Measurements from ENCODE around the gene RNASE8.

DNA sequence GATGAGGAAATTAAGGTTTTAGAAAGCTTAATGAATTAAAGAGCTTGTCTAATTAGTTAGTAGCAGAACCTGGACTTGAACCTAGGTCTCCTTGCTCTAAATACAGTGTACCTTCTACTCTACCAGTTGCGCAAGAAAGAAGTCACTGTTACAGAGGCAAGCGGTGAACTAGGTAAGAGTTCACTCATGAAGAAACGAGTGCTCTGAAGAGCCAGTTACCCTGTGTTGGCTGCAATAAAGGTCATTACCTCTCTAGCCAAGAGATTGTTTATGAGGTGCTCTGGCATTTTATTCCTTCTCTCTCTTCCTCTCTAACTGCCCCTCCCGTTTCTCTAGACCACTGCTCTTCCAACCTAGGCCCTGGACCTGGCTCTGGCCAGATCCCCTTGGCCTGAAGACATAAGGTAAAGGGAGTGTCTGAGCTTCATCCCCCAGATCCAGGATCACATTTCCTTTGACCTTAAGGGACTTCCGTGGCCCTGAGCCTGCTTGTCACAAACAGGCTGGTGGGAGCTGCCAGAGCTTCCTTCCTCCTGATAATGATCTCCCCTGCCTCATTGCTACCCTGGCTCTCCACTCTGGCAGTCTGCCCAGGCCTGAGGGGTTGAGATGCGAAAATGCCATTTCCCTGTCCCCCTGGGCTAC, 13.5 kb upstream of the RNASE8 start:
- TF ChIP-seq, protein P1, sequence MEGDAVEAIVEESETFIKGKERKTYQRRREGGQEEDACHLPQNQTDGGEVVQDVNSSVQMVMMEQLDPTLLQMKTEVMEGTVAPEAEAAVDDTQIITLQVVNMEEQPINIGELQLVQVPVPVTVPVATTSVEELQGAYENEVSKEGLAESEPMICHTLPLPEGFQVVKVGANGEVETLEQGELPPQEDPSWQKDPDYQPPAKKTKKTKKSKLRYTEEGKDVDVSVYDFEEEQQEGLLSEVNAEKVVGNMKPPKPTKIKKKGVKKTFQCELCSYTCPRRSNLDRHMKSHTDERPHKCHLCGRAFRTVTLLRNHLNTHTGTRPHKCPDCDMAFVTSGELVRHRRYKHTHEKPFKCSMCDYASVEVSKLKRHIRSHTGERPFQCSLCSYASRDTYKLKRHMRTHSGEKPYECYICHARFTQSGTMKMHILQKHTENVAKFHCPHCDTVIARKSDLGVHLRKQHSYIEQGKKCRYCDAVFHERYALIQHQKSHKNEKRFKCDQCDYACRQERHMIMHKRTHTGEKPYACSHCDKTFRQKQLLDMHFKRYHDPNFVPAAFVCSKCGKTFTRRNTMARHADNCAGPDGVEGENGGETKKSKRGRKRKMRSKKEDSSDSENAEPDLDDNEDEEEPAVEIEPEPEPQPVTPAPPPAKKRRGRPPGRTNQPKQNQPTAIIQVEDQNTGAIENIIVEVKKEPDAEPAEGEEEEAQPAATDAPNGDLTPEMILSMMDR (IDR thresholded peaks at IDR 0.05; ENCODE audit: insufficient read depth, low read depth, low read length) = no peak
- no peak for TF ChIP-seq EZH2 (IDR thresholded peaks at IDR 0.05; ENCODE audit: insufficient read depth, low read length)

All from astrocyte (in vitro differentiated cells and primary cell).